Measurements from ENCODE around the gene SELENOH.

SELENOH gene

GRCh38 chr11:57745206-57745605, 3.9 kb downstream of the SELENOH start:
- no peak for DNase-seq (ENCODE audit: low read depth in 2 of 3, low spot score in 1 of 3)

- DNase-seq (ENCODE audit: low read depth in 2 of 3, low spot score in 1 of 3): no peak
Observed at GRCh38 chr11:57746920-57747319, 5.6 kb downstream of the SELENOH start.

- no peak for DNase-seq (ENCODE audit: low read depth in 2 of 3, low spot score in 1 of 3)
Observed at GRCh38 chr11:57751176-57751575, 9.9 kb downstream of the SELENOH start.

- no peak for DNase-seq (ENCODE audit: low read depth in 2 of 3, low spot score in 1 of 3)
Observed at GRCh38 chr11:57751676-57752253, 10.5 kb downstream of the SELENOH start, which contains the start of gene BTBD18. TSS of gene BTBD18 (minus strand) at chr11:57751819. CDS start at chr11:57751188, 631 bp downstream.

GRCh38 chr11:57752954-57753353, 11.7 kb downstream of the SELENOH start:
- DNase-seq (ENCODE audit: low read depth in 2 of 3, low spot score in 1 of 3): no peak

GRCh38 chr11:57758174-57758573, 16.9 kb downstream of the SELENOH start:
- no peak for DNase-seq (ENCODE audit: low read depth in 2 of 3, low spot score in 1 of 3)

- no peak for DNase-seq (ENCODE audit: low read depth in 2 of 3, low spot score in 1 of 3)
Observed at GRCh38 chr11:57761301-57762234, 20.3 kb downstream of the SELENOH start, which contains the start of gene CTNND1. TSS of gene CTNND1 (plus strand) at chr11:57761802. CDS start at chr11:57791479, 29,677 bp downstream.

GRCh38 chr11:57762235-57762861, 21.1 kb downstream of the SELENOH start:
- DNase-seq (ENCODE audit: low read depth in 2 of 3, low spot score in 1 of 3): no peak

- no peak for DNase-seq (ENCODE audit: low read depth in 2 of 3, low spot score in 1 of 3)
Observed at GRCh38 chr11:57763568-57763967, 22.3 kb downstream of the SELENOH start.

GRCh38 chr11:57764021-57764420, 22.7 kb downstream of the SELENOH start:
- DNase-seq (ENCODE audit: low read depth in 2 of 3, low spot score in 1 of 3): no peak

GRCh38 chr11:57764566-57764965, 23.3 kb downstream of the SELENOH start:
- DNase-seq (ENCODE audit: low read depth in 2 of 3, low spot score in 1 of 3): no peak

- no peak for DNase-seq (ENCODE audit: low read depth in 2 of 3, low spot score in 1 of 3)
Observed at GRCh38 chr11:57764972-57765371, 23.7 kb downstream of the SELENOH start.

- DNase-seq (ENCODE audit: low read depth in 2 of 3, low spot score in 1 of 3): no peak
Observed at GRCh38 chr11:57770793-57771192, 29.5 kb downstream of the SELENOH start.

- no peak for DNase-seq (ENCODE audit: low read depth in 2 of 3, low spot score in 1 of 3)
Observed at GRCh38 chr11:57771365-57771764, 30.1 kb downstream of the SELENOH start.

GRCh38 chr11:57772562-57772961, 31.3 kb downstream of the SELENOH start:
- no peak for DNase-seq (ENCODE audit: low read depth in 2 of 3, low spot score in 1 of 3)

- DNase-seq (ENCODE audit: low read depth in 2 of 3, low spot score in 1 of 3): no peak
Observed at GRCh38 chr11:57773026-57773598, 31.8 kb downstream of the SELENOH start.

- no peak for DNase-seq (ENCODE audit: low read depth in 2 of 3, low spot score in 1 of 3)
Observed at GRCh38 chr11:57775491-57775890, 34.2 kb downstream of the SELENOH start.

GRCh38 chr11:57776031-57776521, 34.8 kb downstream of the SELENOH start:
- no peak for DNase-seq (ENCODE audit: low read depth in 2 of 3, low spot score in 1 of 3)

- DNase-seq (ENCODE audit: low read depth in 2 of 3, low spot score in 1 of 3): no peak
Observed at GRCh38 chr11:57776577-57777210, 35.4 kb downstream of the SELENOH start.

- no peak for DNase-seq (ENCODE audit: low read depth in 2 of 3, low spot score in 1 of 3)
Observed at GRCh38 chr11:57777969-57778317, 36.7 kb downstream of the SELENOH start.

Data from stimulated activated CD4-positive, alpha-beta T cell treated with anti-CD3 and anti-CD28 coated beads, Interleukin-12 subunit alpha, Interleukin-12 subunit beta, amount 100 ng/mL, for 48 hours (primary cell).